Activated T-cell treated with anti-CD3 and anti-CD28 coated beads, Interleukin-2, amount 50 U/mL, for 4 hours (primary cell): ENCODE data around the gene NANS. TPM values are rescaled to one million over a fixed set of nuclear protein-coding genes. Genes with fewer than 3 reads are reported as not detected.
A peak's percentile ranks its signal among the peaks of the same experiment; 100 is the strongest.
"Not testable (repeated sequence)": the region's sequence is repeated elsewhere in the genome, so short reads cannot be mapped to it uniquely, and the experiment has no call there.

Source experiments
- ATAC-seq, 2 donors: fragments of 200-7000 bp; cut with Tn5 transposase; one replicate each; pipeline ENCODE4 v1.10.0; 2021
- DNase-seq: peaks from one replicate; pipeline ENCODE4 v3.0.0-alpha.2; 2020
- H3K27me3 Mint-ChIP-seq: one replicate; pipeline ENCODE4 v1.8.0; 2021; ENCODE audit warnings: low read depth, mixed read lengths
- H3K36me3 Mint-ChIP-seq: one replicate; pipeline ENCODE4 v1.8.0; 2022; ENCODE audit warnings: mixed read lengths; ENCODE audit not compliant: insufficient read depth
- H3K4me1 Mint-ChIP-seq: one replicate; pipeline ENCODE4 v1.8.0; 2021; ENCODE audit warnings: low read depth, mixed read lengths
- H3K4me3 Mint-ChIP-seq: one replicate; pipeline ENCODE4 v1.8.0; 2021; ENCODE audit warnings: mild to moderate bottlenecking, moderate library complexity, mixed read lengths
- H3K9me3 Mint-ChIP-seq: one replicate; pipeline ENCODE4 v1.8.0; 2021; ENCODE audit warnings: mixed read lengths
- total RNA-seq, 3 donors: library from RNA; stranded (reverse); gene quantifications; one replicate each; pipeline ENCODE4 v1.2.1, GENCODE V29; 2021

The NANS gene
- total RNA-seq, 3 donors from 2014 or later, result 48.4 to 57.2 (median 49.1) TPM

DNA sequence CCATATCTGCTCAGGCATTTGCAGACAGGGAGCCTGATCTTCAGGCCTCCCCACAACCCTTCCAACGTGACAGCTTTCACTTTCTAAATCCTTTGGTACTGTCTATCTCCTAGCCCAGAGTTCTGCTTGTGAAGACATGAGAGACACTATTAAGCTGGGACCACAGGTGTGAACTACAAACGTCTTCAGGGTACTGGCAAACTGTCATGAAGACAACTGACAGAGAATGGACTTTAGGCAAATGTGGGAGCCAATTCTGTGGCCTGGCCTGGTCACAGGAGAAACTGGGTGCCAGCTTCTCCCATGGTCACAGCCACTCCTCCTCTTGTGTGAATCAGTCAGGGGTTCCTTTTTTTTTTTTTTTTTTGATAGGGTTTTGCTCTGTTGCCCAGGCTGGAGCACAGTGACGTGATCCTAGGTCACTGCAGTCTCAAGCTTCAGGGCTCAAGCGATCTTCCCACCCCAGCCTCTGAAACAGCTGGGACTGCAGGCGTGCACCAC lies 52.0 kb downstream of the NANS start:
- peaks cover 82% of the 10 kb centered on the region for H3K4me1 Mint-ChIP-seq
- H3K9me3 Mint-ChIP-seq, result no peaks in the 10 kb centered on the region
- ATAC-seq (peak; percentile 91 to 93), DNase-seq (no peak)
- H3K4me3 Mint-ChIP-seq, result peak overlapping the region; percentile 4
- H3K27me3 Mint-ChIP-seq, result no peaks in the 10 kb centered on the region
- H3K36me3 Mint-ChIP-seq, result peaks cover 34% of the 10 kb centered on the region

DNA sequence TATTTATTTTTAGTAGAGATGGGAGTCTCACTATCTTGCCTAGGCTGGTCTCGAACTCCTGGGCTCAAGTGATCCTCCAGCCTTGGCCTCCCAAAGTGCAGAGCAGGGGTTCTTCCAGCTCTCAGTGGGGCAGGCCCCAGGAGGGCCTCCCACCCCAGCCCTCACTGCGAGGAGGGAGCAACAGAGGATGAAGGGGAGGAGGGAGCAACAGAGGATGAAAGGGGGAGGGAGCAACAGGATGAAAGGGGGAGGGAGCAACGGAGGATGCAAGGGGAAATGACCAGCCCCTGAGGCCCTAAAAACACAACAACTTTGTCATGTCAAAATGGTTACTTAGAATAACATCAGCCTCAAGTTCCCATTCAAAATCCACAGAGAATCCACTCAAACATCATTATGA lies 52.5 kb downstream of the NANS start:
- H3K27me3 Mint-ChIP-seq, result no peaks in the 10 kb centered on the region
- peaks cover 80% of the 10 kb centered on the region for H3K4me1 Mint-ChIP-seq
- H3K9me3 Mint-ChIP-seq, result no peaks in the 10 kb centered on the region
- ATAC-seq (peak; percentile 7 to 14), DNase-seq (no peak)
- H3K36me3 Mint-ChIP-seq, result peaks cover 30% of the 10 kb centered on the region
- no peak overlapping the region for H3K4me3 Mint-ChIP-seq

DNA sequence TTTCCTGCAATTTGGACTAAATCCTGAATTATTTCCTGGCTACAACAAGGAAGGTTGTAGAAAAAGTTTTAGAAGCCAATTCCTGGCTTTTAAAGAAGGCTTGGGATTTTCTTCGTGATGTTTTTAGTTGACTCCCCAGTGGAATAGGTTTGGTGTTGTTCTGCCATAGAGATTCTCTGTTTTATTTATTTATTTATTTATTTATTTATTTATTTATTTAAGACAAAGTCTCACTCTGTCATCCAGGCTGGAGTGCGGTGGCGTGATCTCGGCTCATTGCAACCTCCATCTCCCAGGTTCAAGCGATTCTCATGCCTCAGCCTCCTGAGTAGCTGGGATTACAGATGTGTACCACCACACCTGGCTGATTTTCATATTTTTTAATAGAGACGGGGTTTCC lies 60.6 kb downstream of the NANS start:
- not testable (repeated sequence) for ATAC-seq, H3K4me3 Mint-ChIP-seq, DNase-seq, H3K9me3 Mint-ChIP-seq, H3K36me3 Mint-ChIP-seq, H3K27me3 Mint-ChIP-seq
- peaks cover 52% of the 10 kb centered on the region for H3K4me1 Mint-ChIP-seq

DNA sequence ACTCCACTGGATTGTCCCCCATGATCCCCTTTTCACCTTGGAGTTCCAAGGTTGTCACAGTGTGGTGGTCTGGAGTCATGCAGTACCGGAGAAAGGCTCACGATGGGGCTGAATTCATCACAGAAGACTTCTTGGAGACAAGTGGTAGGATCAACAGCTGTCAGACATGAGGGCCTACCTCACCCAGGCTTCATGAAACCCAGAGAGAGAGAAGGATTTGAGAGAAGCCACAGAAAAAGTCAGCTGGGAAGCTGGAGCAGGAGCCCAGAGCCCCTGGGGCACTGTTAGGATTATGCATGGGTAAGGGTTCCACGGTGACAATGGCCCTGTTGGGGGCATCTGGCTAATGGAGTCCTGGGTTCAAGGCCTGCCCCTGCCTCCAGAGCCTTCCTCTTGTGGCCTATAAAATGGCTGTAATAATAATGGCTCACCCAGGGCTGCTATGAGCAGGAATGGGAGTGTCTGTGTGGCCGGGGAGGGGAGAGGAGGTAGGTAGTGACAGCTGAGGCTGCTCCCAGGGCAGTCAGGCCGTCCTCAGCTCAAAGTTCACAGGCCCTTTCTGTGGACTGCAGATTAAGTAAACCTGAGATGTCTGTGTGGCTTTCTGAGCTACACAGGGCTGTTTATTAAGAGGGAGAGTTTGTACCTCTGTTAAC lies 61.6 kb downstream of the NANS start:
- no peaks in the 10 kb centered on the region for H3K27me3 Mint-ChIP-seq

DNA sequence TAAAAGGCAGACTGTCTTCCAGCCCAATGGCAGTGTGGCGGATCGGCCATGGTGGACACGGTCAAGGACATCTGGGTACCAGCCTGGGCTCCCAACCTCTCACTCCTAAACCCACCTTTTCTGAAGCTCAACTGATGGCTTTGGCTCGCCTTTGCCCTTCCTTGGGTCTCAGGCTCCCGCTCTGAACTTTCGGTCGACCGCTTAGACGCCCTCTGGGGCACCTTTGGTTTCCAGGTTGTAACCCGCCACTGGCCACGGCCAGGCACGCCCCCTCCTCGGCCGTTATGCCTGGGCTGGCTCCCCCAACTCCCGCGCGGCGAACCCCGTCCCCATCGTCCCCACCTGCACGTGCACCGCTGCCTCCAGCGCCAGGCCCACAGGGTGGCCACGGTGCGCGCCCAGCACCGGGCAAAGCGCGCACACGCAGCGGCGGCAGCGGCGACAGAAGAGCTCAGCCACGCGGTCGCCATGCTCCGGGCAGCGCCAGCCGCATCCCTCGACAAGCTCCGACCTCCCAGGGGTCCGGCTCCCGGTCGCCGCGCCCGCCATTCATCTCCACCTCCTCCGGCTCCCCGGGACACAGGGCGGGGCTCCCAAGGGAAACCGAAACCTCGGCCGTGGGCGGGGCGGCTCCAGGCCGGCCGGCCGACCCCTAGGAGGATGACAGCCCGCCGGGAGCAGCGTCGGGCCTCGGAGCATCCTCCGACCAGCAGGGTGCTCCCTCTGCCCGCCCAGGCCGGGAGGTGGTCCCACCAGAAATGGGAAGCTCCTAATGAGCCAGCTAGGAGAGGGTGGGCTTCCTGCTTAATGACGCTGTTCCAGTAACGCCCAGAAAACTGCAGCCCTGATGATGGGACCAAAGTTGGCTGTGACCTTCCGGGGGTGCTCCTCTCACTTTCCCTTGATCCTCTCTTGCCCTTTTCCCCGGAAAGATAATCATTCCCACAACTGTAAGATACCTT lies 62.4 kb downstream of the NANS start, which contains the start of gene TRIM14:
TRIM14 (minus strand) TSS at position 583 of the 962 bp plus-strand sequence; CDS start at position 549, 34 bp downstream.
- H3K9me3 Mint-ChIP-seq, result no peaks in the 10 kb centered on the region

More for the DNA sequence above, 61.6 kb downstream of the NANS start:
- ATAC-seq, result peak; percentile 62 to 66
- peaks cover 51% of the 10 kb centered on the region for H3K4me1 Mint-ChIP-seq
- H3K36me3 Mint-ChIP-seq, result peaks cover 4% of the 10 kb centered on the region
- H3K4me3 Mint-ChIP-seq, result peak overlapping the region; percentile 92
- no peaks in the 10 kb centered on the region for H3K9me3 Mint-ChIP-seq
- DNase-seq, result peak; percentile 34

DNA sequence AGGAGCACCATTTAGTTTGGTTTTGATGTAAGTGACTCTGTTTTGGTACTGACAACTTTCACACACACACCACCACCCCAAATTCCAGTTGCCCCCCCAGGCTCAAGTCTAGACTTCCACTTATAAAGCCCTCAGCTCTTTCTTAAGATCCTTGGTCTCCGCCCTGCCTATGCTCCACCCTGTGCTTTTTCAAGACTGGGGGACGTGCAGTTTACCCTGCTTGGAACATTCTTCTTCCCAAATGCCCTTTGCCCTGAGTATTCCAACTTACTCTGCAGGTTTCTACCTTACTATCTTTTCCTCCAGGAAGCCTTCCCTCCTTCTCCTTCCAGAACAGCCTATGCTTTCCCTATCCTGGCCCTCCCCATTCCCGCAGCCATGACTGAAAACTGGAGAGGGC lies 63.9 kb downstream of the NANS start:
- Mint-ChIP-seq H3K9me3 (no peaks in the 10 kb centered on the region), H3K4me3 (peak overlapping the region; percentile 92)

More for the DNA sequence above, 62.4 kb downstream of the NANS start, which contains the start of gene TRIM14:
- Mint-ChIP-seq H3K27me3 (no peaks in the 10 kb centered on the region), H3K36me3 (peaks cover 4% of the 10 kb centered on the region), H3K4me3 (peak within 1 kb of the TSS; percentile 92), H3K4me1 (peaks cover 46% of the 10 kb centered on the region)
- ATAC-seq (peak; percentile 67 to 75), DNase-seq (peak; percentile 49)

DNA sequence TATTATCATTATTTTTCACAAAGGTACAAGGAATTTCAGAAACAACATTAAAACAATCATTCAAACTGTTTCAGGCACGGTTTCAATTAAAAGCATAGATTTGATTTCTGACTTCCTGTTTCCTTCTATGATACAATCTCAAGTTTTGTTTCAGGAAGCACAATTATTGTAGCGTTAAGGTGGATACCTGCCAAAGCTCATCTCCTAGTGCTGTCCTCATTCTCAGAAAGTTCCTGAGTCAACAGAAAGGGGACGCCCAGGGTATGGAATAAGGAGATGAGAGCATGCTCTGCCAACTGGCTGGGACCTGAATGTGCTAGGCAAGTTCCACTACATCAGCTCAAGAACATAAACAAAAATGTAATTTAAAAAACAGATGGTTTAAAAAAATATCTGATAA lies 64.5 kb downstream of the NANS start:
- Mint-ChIP-seq H3K9me3 (no peaks in the 10 kb centered on the region), H3K4me3 (peak overlapping the region; percentile 92), H3K36me3 (peaks cover 4% of the 10 kb centered on the region), H3K4me1 (peaks cover 43% of the 10 kb centered on the region), H3K27me3 (no peaks in the 10 kb centered on the region)
- no peak for DNase-seq
- ATAC-seq, result no peak

More for the DNA sequence above, 63.9 kb downstream of the NANS start:
- Mint-ChIP-seq H3K36me3 (peaks cover 4% of the 10 kb centered on the region), H3K27me3 (no peaks in the 10 kb centered on the region), H3K4me1 (peaks cover 45% of the 10 kb centered on the region)
- DNase-seq (no peak), ATAC-seq (no peak)

DNA sequence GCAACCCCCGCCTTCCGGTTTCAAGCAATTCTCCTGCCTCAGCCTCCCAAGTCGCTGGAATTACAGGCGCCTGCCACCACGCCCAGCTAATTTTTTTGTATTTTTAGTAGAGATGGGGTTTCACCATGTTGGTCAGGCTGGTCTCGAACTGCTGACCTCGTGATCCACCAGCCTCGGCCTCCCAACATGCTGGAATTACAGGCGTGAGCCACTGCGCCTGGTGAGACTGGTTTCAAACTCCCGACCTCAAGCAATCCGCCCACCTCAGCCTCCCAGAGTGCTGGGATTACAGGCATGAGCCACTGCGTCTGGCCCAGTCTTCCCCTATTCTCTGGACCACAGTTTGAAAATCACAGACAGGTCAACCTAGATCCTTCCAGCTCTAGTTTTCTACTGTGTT lies 67.6 kb downstream of the NANS start:
- not testable (repeated sequence) for DNase-seq, ATAC-seq, H3K9me3 Mint-ChIP-seq, H3K27me3 Mint-ChIP-seq, H3K36me3 Mint-ChIP-seq, H3K4me3 Mint-ChIP-seq
- H3K4me1 Mint-ChIP-seq, result peaks cover 30% of the 10 kb centered on the region

DNA sequence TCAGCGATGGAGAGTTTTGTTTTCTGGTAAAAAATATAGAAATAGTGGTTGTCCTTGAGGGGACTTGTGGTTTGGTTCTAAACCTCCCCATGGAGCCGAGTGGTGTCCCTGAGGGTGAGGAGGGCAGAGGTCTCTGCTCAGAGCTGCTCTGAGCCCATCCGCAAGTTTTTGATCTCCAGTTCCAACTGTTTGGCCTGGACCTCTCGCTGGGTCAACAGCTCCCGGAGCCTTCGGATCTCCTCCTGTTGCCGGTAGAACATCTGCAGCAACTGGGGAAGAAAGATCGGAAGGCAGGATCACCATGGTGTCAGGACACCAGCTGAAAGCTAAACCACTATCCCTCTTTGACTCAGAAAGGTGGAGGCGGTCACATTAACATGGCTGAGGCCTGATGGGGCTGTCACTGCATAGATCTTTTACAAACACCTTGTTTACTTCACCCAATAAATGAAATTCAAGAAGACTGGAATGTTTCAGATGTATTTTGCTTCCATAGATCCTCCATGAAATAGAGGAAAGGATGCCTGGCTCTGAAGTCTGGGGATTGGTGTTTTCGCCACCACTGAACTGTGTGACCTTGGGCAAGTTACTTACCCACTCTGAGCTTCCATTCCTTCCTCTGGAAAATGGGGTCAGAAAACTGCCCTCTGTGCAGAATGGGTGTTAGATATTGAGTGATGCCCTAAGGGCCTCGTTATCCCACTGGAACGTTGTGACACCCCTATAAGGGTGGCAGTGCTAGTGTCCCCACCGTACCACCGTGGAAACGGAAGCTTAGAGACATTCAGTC lies 68.3 kb downstream of the NANS start:
- H3K4me3 Mint-ChIP-seq, result no peak overlapping the region
- H3K27me3 Mint-ChIP-seq, result no peaks in the 10 kb centered on the region
- H3K36me3 Mint-ChIP-seq, result peaks cover 11% of the 10 kb centered on the region
- ATAC-seq, result no peak
- DNase-seq, result no peak
- no peaks in the 10 kb centered on the region for H3K9me3 Mint-ChIP-seq
- H3K4me1 Mint-ChIP-seq, result peaks cover 30% of the 10 kb centered on the region

DNA sequence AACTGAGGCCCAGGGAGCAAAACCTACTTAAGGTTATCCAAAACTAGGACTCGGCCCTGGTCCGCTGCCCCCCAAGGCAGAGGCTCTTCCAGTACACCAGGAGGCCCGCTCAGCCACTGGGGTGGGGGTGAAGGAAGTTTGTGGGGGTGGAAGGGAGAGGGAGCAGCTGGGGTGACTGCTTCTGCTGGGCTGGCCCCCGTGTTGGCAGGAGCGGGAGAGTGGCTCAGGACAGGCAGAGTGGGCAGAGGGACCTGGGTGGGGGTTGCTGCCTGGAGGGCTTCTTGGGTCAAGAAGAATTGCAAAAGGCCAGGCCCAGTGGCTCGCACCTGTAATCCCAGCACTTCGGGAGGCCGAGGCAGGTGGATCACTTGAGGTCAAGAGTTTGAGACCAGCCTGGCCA lies 70.7 kb downstream of the NANS start:
- ATAC-seq (no peak), DNase-seq (no peak)
- no peaks in the 10 kb centered on the region for H3K9me3 Mint-ChIP-seq
- H3K27me3 Mint-ChIP-seq, result no peaks in the 10 kb centered on the region
- H3K4me3 Mint-ChIP-seq, result no peak overlapping the region
- peaks cover 7% of the 10 kb centered on the region for H3K4me1 Mint-ChIP-seq
- H3K36me3 Mint-ChIP-seq, result peaks cover 18% of the 10 kb centered on the region

DNA sequence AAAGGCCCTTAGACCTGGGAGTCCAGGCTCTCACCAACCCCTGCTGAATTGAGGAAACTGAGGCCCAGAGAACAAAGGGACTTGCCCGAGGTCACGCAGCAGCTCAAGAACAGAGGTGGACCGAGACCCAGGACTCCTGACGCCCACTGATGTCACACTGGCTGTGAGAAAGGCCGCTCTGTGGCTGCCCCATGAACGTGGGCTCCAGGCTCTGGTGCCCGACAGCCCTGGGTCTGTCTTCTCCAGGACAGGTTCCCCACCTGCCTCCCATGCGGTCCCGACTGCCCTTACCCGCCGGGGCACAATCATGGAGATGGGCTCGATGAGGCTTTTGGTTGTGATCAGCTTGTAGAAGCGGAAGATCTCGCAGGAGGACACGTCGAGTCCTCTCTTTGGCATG lies 71.8 kb downstream of the NANS start:
- Mint-ChIP-seq H3K27me3 (no peaks in the 10 kb centered on the region), H3K4me3 (no peak overlapping the region), H3K36me3 (peaks cover 19% of the 10 kb centered on the region), H3K4me1 (peaks cover 5% of the 10 kb centered on the region), H3K9me3 (no peaks in the 10 kb centered on the region)
- ATAC-seq (no peak), DNase-seq (no peak)

DNA sequence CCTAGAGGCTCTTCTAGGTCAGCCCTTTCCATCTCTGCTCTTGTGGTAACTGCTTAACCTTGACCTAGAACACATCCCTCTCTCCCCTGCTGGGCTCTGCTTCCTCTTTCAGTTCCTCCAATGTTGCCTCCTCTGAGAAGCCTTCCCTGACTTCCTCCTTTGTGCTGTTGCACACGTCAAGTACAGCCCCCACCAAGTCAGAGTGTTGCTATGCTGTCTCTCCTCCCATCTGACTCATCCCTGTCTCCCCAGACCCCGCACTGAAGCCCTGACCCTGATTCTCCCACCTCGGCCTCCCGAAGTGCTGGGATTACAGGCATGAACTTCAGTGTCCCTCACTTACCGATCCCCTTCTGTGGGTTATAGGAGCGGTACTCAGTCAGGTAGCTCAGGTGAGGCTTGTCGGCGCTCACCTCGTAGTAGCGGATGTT lies 72.9 kb downstream of the NANS start:
- H3K9me3 Mint-ChIP-seq, result no peaks in the 10 kb centered on the region
- H3K27me3 Mint-ChIP-seq, result no peaks in the 10 kb centered on the region
- ATAC-seq, result no peak
- H3K36me3 Mint-ChIP-seq, result peaks cover 21% of the 10 kb centered on the region
- H3K4me3 Mint-ChIP-seq, result no peak overlapping the region
- no peak for DNase-seq
- peaks cover 5% of the 10 kb centered on the region for H3K4me1 Mint-ChIP-seq

DNA sequence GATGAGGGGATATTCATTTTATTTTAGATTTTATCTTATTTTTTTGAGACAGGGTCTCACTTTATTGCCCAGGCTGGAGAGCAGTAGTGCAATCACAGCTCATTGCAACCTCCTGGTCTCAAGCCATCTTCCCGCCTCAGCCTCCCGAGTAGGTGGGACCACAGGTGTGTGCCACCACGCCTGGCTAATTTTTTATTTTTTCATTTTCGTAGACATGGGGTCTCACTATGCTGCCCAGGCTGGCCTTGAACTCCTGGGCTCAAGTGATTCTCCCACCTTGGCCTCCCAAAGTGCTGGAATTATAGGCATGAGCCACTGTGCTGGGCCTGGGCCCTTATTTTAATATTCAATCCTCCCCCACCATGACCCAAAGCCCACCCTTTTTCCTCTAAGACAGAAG lies 73.5 kb downstream of the NANS start:
- not testable (repeated sequence) for H3K4me1 Mint-ChIP-seq, H3K27me3 Mint-ChIP-seq, H3K9me3 Mint-ChIP-seq, DNase-seq, H3K4me3 Mint-ChIP-seq, ATAC-seq
- H3K36me3 Mint-ChIP-seq, result peaks cover 21% of the 10 kb centered on the region
